GM19025 (cell line): ENCODE data around the gene SPATA32.

Experiments
- ATAC-seq: cut with Tn5 transposase; IDR thresholded peaks from one replicate; pipeline ENCODE4 v1.9.1; 2021; ENCODE audit warnings: mild to moderate bottlenecking, low read depth, moderate library complexity; ENCODE audit not compliant: unreplicated experiment

Gene SPATA32

DNA sequence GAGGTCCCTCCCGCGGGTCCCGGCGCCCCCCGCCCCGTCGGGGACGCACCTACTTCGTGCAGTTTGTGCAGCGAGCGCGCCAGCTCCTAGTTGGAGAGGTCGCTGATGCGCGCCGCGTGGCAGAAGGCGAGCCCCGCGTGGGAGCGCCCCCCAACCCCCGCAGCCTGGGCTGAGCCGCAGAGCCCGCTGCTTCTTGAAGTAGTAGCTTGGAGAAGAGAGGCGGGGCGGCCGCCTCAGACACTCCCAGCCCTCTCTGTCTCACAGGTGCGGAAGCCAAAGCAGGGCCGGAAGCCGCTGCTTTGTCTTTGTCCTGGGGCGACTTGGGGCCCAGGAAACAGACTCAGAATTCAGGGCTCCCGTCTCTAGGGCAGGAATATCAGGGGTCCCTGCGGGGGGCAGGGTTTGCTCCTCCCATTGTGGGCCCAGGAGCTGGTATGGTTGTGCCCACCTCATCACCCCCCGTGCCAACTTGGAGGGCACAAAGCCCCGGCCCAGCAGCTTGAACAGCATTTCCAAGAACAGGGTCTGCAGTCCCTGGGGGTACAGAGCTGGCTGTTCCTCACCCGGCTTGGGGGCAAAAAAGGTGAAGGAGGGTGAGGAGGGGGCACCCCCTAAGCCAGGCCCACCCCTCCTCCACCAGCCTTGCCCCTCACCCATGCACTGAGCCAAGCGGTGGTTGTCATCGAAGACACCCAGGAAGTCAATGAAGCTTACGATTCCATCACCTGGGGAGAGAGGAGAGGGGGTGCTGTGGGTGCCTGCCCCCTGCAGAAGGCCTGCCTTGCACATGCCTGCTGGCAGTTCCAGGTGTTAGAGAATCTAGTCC is 13.5 kb downstream of the SPATA32 start:
- peak; percentile 40 for ATAC-seq

DNA sequence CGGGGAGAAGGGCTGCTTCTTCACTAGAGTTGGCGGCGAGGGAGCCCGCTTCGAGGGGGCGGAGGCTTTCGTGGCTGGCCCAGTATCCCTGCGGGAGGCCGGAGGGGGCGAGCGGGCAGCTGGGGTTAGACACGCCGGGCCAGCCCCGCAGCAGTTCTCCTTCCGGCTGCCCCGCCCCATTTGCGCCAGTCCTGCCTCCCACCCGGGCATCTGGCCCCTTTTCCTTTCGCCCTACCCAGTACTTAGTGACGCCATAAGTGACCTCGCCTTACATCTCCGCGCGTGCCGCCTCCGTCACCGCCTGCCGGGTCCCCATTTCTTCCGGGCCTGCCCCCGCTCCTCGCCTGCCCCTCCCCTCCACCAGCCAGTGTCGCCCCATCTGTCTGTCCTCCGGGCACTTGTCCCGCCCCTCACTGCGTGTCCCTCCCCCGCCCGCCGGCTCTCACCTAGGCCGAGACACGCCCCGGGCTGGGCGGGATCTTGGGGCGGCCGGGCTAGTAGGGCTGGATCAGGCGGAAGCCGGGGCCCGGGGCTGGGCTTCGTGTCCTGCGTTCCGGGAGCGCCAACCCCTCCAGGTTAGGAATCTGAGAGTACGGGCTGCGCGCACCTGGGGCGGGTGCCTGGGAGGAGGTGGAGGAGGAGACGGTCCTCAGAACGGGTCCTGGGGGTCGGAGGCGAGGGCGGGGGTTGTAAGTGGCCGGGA is 14.3 kb downstream of the SPATA32 start:
- peak; percentile 76 for ATAC-seq

DNA sequence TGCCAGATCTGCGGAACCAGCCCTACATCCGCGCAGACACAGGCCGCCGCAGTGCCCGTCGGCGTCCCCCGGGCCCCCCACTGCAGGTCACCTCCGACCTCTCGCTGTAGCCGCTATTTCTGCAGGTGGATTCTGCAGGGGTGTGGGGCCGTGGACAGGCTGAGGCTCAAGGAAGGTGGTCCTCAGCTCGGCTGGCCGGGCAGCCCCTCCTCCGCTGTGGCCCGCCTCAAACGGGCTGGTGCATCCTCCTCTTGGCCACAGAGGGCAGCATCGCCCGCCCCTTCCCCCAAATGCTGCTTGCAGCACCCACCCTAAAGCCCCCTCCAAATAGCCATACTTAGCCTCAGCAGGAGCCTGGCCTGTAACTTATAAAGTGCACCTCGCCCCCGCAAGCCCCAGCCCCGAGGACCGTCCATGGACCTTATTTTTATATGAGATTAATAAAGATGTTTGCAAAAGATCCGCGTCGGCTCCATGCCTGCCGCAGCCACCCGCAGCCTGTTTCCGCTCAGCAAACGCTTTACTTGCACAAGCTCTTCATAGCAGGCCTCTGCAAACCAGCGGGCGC is 14.9 kb downstream of the SPATA32 start:
- ATAC-seq, result no peak

DNA sequence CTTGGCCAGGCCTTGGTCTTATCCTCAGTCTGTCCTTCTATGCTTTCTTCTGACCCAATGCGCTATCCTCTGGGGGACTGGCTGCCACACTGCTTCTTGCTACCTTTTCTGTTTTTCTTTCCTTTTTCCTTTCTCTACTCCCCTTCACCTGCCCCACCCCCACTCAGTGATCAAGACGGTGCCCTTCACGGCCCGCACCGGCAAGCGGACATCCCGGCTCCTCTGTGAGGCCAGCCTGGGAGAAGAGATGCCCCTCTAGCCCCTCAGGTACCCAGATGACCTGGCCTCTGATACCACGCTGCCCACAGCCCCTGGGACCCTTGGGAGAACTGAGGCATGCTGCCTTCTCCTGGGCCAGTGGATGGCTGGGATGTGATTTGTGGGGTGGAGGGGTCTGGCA is 15.6 kb downstream of the SPATA32 start:
- no peak for ATAC-seq

DNA sequence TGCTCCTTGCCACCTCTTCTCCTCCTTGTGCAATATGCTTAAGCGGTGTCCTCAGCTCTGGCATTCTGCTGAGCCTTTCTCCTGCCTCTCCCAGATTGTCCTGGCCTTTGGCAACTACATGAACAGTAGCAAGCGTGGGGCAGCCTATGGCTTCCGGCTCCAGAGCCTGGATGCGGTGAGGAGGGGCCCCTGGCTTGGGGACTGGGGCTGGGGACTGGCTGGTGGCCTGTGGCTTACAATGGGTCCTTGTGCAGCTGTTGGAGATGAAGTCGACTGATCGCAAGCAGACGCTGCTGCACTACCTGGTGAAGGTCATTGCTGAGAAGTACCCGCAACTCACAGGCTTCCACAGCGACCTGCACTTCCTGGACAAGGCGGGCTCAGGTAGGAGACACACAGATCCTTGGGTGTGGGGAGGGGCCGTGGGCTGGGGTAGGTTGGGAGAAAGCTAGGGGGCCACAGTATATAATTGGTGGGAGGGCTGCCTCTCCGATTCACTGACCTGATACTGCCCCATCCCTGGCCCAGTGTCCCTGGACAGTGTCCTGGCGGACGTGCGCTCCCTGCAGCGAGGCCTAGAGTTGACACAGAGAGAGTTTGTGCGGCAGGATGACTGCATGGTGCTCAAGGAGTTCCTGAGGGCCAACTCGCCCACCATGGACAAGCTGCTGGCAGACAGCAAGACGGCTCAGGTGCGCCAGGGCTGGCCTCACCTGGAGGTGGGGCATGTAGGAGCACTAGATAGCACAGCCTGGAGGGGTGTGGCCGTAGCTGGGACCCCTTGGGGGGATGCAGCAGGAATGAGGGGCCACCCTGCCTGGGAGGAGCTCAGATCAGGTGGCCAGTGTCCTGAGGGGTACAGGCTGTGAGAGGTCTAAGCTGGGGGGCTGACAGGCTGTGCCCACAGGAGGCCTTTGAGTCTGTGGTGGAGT is 16.9 kb downstream of the SPATA32 start:
- no peak for ATAC-seq

DNA sequence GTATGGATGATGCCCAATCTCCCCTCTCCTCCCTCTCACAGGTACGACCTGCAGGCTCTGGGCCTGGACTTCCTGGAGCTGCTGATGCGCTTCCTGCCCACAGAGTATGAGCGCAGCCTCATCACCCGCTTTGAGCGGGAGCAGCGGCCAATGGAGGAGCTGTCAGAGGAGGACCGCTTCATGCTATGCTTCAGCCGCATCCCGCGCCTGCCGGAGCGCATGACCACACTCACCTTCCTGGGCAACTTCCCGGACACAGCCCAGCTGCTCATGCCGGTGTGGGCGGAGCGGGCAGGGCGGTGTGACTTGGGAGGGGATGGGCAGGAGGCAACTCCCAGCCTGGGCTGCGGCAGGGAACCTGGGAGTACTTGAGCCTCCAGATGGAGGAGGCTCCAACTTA is 18.1 kb downstream of the SPATA32 start:
- no peak for ATAC-seq

DNA sequence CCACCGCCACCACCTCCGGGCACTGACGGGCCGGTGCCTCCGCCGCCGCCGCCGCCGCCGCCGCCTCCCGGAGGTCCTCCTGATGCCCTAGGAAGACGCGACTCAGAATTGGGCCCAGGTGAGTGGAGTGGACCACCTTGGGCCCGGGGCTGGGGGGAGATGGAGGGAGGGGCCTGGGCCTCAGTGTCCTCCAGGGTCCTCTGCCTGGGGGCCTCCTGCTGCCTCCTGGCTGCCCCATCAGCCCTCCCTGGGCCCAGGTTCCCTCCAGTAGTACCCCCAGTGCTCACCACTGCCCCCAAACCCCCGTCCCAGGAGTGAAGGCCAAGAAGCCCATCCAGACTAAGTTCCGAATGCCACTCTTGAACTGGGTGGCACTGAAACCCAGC is 19.9 kb downstream of the SPATA32 start:
- no peak for ATAC-seq

DNA sequence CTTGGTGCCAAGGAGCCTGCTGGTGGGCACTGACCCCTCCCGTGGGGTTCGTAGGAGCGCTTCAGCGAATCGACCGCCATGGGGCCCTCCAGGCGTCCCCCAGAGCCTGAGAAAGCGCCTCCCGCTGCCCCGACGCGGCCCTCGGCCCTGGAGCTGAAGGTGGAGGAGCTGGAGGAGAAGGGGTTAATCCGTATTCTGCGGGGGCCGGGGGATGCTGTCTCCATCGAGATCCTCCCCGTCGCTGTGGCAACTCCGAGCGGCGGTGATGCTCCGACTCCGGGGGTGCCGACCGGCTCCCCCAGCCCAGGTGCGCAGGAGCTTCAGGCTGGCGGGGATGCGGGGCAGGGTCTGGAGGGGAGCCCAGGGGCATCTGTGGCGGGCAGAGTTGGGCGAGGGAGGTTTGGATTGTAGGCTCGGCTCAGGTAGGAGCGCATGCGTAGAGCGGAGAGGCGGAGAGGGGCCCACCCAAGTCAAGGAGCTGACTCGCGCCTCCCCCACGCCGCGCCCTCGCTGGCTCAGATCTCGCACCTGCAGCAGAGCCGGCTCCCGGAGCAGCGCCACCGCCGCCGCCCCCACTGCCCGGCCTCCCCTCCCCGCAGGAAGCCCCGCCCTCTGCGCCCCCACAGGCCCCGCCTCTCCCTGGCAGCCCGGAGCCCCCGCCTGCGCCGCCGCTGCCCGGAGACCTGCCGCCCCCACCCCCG is 20.4 kb downstream of the SPATA32 start:
- no peak for ATAC-seq

DNA sequence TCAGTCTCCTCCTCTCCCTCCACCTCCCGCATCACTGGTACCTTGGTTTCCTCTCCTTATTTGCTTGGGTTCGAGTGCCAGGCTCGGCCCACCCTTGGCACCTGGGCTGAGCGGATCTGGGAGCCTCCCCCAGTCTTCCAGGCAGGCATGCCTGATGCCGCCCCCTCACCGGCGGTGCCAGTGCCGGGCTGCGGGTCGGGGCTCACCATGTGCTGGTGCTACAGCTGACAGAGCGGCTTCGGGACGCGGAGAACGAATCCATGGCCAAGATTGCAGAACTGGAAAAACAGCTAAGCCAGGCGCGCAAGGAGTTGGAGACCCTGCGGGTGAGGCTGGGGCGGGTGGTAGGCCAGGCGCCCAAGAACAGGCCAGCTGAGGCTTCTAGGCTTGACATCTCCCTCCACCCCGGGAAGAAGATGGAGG is 21.0 kb downstream of the SPATA32 start:
- no peak for ATAC-seq

DNA sequence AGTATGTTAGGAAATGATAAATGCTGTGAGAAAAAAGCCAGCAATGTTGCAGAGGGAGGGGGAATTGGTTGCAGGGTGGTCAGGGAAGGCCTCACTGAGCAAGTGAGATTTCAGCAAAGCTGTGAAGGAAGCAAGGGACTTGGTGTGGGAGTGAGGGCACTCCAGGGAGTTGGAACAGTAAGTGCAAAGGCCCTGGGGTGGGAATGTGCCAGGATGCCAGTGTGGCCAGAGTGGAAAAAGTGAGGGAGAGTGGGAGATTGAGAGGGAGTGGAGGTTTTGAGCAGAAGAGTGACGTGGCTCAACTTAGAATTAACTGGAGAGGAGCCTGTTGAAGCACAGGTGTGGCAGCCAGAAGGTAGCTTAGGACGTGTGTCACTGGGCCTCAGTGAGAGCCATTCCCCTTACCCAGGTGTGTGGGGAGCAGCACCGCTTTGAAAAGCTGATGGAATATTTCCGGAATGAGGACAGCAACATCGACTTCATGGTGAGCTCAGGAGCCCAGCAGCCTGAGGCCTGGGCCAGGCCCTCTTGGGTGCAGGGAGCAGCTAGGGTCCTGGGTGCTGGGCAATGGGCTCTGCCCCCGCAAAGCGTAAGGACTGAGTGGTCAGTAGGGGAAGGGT is 23.6 kb downstream of the SPATA32 start:
- no peak for ATAC-seq

DNA sequence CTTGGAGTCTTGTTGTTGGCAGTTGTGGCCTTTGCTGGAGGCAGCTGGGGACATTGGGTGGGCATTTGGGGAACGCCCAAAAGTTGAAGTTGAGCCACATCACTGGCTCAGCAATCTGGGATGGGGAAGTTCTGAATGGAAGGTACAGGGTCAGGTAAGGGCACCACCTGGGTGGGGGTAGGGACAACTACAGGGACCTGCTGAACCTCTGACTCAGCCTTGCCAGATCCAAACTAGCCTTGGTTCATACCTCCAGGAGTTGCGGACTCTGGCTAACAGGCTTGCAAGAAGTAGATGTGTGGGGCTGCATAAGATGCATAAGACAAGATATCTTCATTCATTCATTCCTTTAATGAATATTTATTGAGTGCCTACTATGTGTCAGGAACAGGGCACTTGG is 24.2 kb downstream of the SPATA32 start:
- no peak for ATAC-seq

DNA sequence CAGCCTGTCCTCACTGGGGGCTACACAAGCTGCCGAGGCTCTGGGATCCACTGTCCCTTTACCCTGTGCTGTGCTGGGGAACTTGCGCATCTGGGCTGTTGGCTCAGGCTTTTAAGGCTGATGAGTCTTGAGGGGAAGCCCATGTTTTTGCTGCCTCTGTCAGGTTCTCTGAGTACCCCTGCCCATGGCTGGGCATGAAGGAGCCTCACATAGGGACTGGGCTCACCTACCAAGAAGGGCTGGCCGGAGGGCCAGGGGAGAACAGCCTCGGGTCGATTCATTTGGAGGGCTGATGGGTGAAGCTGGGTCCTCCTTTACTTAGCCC is 25.6 kb downstream of the SPATA32 start:
- no peak for ATAC-seq

DNA sequence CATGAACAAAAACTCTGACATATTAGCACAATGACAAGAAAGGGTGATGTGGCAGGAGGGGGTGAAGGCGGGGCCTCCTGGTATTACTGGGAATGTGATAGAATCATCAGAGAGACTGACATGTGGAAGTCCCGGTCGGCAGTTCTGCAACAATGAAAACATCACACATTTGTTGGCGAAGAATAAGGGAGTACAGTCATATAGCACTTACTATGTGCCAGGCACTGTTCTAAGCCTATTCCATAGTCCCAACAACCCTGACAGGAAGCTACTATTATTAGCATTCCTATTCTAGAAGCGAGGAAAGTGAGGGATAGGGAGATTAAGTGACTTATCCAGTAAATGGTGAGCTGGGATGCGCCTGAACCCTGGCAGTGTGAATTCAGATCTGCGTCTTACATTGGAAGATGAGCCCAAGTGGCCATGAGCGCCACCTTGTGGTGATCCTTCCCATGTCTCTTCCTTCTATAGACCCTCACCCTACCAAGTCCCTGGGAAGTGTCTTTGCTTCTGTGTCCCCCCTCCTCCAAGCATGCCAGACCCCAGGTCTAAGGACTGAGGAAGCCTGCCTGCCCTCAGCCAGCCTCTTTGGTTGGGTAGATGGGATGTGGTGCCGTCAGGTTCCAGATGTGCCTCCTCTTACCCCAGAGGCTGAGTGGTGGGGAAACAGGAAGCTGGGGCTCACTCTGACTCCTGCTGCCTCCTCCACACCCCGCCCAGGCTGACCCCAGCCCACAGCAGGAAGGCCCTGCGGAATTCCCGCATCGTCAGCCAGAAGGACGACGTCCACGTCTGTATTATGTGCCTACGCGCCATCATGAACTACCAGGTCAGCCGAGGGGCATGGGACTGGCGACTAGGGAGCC is 26.2 kb downstream of the SPATA32 start:
- ATAC-seq, result no peak

DNA sequence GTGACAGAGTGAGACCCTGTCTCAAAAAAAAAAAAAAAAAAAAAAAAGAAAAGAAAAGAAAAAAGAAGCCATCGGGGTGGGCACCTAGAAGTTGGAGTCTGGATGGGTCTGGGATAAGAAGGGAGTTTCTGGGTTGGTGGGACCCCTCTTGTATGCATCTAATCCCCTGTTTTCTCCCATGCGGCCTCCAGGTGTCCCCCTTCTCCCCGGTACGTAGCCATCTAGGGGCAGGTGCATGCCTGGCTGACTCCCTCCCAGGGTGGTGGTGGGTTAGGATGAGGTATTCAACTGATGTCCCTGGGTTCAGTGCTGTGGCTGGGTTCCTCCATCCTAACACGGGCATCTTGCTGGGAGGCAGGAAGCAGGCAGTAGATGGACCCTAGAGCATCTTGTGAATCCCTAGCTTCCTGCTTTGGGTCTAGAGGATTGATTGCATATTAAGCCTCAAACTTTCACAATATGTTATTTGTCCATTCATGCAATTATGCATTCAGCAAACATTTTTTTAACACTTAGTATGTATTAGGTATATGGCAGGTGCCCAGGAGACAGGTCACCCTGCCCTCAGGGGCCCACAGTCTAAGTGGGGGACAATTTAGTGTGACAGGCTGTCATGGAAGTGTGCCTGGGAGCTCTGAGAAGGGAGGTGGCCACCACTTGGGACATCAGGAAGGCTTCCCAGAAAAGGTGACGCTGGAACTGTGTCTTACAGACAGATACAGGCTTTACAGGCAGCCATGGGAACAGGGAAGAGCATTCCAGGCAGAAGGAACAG is 27.1 kb downstream of the SPATA32 start:
- ATAC-seq, result no peak

DNA sequence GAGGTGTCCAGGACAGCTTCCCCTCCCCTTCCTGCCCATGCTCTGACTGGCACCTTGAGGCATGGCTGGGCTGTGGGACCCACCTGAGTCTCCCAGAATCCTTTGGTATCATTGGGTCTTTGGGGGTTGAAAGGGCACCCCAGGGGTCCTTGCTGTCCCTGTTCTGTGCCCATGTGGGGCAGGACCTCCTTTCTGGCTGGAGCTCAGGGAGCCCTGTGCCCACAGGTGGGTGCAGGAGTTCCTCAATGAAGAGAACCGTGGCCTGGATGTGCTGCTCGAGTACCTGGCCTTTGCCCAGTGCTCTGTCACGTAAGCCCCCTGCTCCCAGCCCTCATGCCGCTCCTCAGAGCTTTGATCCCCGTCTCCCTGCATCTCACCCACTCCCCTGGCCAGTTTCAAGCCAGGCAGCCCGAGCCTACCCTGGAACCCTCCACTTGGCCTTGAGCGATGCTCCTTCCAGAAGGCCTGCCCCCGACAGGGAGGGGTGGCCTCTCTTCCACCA is 28.4 kb downstream of the SPATA32 start:
- ATAC-seq, result no peak

DNA sequence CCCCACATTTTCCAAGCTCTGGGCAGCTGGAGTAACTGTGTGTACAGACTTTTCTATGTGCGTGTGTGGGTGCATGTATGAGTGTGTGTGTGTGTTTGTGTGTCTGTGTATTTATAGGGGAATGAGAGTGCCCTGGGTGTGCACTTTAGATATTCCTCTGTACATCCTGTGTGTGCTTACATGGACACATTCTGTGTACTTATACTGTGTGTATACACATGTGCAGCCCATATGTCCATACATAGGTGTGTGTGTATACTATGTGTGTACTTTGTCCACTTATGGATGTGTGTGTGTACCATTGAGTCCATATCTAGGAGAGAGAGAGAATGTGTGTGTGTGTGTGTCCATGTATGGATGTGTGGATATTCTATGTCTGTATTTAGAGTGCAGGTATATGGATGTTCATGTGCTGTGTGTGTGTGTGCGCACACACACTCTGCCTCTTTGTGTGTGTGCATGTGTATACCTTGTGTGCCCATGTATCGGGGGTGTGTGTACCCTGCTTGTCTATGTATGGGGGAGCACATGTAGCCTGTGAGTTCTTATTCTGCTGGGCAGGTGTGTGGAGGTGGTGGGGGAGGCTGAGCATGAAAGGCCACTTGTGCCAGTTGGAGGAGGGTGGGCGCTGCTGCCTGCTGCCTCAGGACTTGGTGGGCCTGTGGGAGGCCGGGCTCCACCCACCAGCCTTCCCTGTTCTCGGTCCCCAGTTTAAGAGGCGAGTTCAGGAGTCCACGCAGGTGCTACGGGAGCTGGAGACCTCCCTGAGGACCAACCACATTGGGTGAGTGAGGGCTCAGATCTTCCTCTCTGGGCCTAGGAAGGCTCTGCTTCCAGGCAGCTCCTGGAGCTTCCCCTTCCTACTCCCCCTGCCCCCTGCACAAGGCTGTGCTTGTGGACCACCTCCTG is 29.1 kb downstream of the SPATA32 start:
- no peak for ATAC-seq
